NCI-H2196 treated with DMSO at 0.1 percent for 48 hours (cell line): Measurements from ENCODE around the gene RNF113B.

ENCODE experiments used
- DNase-seq: peaks from one replicate; lab custom pipeline; 2025; ENCODE audit not compliant: unreplicated experiment; lab: John Stamatoyannopoulos, UW

Gene RNF113B

DNA sequence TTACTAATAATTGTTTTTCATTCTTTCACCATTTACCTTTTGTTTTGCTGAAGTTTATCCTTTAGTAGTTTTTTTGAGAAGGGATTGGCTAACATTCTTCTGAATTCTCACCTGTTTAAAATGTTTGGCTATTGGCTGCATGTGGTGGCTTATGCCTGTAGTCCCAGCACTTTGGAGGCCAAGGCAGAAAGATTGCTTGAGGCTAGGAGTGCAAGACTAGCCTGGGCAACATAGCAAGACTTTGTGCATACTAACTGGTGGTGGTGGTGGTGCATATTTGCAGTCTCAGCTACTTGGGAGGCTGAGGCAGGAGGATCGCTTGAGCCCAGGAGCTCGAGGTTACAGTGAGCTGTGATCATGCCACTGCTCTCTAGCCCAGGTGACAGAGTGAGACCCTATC, 27.5 kb upstream of the RNF113B start:
- no peak for DNase-seq

DNA sequence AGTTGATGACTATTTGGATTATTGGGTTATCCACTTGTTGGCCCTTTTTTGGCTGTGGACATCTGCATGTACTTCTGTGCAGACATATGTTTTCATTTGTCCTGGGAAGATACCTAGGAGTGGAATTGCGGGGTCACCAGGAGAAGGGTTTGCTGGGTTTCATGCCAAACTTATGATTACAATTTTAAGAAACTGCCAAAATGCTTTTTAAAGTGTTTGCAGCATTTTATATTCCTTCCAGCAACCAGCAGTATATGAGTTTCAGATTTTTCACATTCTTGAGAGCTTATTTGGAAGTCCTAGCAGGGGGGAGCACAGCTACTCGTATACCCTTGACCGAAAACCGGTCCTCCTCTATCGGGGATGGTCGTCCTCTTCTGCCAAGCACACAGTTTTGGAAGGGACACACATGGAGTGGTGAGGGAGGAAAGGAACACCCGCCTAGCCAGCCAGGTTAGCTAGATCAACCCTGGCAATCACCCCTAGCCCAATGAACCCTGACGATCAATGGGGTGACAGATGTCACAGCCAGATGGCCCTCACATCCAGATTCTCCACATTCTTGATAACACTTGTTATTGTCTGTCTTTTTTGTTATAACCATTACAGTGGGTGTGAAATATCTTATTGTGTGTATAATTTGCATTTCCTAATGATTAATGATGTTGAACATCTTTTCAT, 26.7 kb upstream of the RNF113B start:
- DNase-seq: no peak

DNA sequence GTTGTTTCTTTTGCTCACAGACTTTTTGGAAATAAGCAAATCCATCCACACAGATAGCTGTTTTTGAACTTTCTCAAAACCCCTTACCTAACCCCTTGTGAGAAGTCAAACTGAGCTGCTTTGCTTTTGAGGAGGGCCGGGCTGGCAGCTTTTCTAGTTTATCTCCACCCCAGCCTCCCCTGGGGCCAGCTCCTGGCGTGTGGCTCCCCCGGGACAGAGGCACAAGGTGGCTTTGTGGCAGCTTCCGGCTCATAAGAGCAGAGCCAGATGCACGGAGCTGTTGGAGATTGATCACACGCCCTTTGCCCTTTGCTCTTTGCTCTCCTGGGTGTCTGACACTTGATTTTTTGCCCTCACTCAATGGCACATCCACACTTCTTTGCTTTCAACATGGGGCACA, 24.9 kb upstream of the RNF113B start:
- DNase-seq: no peak

DNA sequence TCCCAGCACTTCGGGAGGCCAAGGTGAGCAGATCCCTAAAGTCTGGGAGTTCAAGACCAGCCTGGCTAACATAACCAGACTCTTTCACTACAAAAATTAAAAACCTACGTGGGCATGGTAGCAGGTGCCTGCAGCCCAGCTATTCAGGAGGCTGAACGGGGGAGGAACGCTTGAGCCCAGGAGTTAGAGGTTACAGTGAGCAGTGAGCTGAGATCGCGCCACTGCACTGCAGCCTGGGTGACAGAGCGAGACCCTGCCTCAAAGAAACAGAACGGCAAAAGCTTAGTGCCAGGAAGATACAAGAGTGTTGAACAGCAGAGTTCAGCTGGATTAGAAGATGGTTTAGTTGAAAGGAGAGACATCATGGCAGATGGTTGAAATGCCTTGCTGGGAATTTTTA, 24.1 kb upstream of the RNF113B start:
- DNase-seq: no peak

DNA sequence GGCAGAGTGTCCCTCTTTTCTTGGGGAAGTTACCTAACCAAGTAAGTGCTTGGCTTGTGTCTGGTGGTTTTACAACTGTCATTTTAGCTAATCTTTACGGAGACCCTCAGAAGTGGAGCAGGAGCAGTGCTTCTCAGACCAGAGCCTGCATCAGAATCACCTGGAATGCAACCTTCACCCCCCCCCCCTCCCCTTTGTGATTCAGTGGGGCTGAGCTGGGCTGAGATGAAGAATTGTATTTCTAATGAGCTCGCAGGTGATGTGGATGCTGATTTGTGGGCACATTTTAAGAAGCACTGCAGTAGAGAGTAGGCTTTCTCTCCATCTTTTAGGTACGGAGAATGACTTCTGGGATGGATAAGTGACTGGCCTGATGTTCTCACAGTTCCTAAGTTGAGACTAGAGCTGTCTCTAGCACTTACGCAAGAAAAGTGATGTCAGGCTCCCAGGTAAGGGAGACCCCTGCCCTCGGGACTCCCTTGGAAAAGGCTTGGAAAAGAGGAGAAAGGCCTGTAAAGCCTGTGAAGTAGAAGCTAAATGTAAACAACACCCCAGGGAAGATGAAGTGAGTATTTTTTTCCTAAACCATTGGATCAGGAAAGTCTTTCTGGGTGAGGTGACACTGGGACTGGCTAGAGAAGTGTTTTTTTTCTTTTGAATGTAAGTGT, 23.3 kb upstream of the RNF113B start:
- no peak for DNase-seq

DNA sequence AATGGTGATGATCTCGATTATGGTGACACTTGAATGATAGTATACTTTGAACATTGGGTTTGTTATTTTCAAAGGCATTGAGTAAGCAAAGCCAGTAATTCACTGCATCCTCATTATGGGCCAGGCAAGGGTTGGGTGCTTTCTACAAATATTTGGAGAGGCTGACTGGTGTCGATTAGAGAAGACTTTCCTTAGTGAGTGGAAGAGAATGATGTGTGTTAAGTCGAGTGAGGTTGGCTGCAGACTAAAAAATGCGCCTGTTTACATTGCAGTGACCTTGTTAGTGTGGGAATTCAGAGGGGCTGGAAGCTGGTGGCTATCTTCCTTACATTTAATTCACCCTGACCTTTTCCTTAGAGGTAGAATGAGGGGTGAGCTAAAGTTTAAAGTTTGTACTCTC, 22.4 kb upstream of the RNF113B start:
- no peak for DNase-seq

DNA sequence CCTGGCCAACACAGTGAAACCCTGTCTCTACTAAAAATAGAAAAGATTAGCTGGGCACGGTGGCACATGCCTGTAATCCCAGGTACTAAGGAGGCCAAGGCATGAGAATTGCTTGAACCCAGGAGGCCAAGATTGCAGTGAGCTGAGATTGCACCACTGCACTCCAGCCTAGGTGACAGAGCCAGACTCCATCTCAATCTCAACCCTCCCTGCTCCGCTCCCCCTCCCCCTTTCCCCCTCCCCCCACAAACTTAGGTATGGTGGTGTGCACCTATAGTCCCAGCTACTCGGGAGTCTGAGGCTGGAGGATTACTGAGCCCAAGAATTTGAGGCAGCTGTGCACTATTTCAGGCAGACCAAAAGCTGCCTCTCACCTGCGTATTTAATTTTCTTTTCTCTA, 21.6 kb upstream of the RNF113B start:
- no peak for DNase-seq

DNA sequence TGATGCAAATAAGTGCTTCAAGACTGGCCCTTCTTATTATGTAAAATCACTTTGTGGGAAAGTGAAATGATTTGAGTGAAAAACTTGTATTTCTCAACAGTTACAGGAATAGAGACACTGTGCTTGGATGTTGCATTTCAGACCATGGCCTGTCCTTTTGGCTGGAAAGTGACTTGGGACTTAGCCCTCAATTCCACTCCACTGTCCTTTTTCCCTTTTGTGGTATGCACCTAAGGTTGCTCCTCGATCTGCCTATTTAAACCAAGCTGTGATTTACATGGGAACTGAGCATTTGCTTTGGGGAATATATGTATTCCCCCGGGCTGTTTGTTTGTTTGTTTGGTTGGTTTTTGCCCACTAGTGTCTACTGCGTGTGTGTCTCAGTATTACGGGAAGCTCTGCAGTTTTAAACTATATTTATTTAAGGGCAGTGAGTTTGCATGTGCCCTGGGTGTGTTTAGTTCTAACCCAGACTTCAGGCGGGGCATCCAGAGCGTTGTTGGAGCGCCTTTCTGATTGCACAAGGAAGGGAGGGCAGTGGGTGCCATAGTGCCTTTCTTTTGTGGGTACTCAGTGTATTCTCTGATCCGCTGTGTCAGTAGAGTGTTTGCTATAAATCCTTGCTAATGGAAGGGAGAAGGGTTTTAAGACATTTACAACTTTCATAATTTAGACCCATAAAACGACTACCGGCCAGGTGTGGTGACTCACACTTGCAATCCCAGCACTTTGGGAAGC, 18.2 kb upstream of the RNF113B start:
- DNase-seq: no peak

DNA sequence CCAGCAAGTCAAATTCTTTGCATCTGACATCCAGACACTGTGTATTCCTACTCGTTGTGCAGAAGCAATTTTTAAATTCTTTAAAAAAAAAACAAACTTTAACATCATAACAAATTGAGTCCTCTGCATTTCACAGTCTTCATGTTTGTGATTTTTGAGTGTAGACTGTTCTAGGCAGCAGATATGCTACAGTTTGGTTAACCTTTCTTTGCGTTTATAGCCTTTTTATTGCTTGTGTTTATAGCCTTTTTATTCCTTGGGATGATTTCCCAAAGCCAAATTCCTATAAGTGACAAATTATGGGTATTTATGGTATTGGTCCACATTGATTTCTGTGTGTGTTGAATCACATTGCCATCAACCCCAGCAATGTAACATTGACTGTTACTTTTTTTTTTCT, 14.9 kb upstream of the RNF113B start:
- no peak for DNase-seq

DNA sequence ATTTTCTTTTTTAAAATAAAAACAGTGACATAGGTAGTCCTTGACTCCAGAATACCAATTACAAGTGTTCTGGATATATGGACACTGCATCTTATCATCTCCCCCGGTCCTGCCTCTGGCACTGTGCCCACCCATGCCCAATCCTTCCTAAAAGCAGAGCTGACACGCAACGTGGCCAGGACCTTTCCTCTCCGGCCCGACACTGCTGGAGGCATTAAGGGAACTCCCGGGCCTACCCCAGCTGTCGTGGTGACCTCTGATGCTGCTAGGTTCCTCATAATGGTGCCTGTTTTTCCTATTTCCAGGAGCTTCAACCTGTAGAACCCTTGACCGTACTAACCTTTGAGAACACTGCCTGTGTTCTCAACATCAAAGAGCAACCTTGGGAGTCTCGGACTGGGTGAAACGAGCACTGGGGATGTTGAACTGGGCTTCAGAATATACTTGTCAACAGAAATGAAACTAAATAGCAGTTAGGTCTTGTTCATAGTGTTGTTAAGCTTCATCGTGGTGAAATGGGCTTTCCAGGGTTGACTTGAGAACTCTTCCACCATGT, 13.9 kb upstream of the RNF113B start:
- no peak for DNase-seq

DNA sequence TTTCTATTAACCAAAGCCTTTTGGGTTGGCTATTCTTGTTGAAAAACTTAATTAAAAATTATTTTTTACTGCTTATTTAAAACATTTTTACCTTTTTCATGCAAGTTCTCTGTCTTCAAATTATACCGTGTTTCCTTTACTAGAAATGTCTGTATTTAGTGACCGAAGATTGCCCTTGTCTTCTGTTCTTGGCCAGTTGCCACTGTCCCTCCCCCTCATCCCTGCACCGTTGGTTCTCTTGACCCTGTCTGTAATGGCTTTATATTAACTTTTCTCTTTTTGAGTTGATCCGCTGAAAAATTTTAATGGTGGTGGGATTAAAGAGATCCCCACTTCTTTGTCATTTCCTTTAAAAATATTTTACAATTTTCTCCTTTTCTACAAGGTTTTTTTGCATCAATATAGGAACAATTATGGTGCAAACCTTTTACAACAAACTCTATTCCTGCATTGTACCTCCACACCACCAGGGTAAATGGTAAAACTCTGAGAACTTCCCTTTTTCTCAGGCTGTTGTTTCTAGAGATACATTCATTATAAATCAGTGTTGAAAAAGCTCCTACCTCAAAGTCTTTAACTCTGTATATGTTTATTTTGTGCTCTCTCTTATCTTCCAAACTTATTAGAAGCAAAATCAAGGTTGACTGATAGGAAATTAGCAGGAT, 12.9 kb upstream of the RNF113B start:
- DNase-seq: no peak

DNA sequence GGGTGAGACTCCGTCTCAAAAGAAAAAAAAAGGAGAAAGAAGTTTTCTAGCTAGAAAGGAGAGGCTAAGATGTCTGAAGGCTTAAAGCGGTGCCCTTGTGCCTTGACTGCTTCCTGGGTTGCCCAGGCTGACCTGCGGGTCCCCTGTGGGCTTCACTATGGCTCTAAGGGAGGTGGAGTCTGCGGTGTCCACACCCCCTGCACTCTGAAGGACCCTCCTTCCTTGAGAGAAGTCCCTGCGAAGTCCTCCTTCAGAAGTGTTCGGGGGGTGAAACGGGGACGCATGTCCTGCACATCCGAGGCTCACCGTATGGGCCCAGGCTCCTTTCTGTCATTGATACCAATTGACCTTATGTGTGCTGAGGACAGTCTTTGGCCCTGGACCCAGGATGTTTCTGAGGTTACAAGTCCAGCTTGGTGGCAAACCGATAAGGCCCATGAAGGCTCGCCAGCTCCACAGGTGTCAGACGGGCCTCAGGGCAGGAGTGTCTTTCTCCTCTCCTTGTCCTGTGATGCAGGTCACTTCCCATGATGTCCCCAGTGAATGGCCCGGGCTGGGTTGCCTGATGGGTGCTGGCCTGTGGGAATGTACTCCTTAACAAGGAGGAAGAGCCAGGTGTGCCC, 11.6 kb upstream of the RNF113B start:
- no peak for DNase-seq

DNA sequence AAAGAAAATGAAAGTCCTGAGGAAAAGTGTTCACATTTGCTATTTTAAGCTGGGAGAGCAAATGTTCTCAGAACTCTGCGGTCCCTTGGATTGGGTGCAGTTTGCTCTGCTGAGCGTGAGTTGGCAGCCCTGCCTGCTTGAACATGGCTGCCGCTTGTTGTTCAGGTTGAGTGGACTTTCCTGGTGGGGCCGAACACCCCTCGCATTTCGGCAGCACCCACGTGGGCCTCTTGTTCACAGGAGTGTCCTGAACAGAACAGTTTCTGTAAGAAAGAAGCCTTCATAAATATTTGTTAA, 10.8 kb upstream of the RNF113B start:
- DNase-seq: no peak

DNA sequence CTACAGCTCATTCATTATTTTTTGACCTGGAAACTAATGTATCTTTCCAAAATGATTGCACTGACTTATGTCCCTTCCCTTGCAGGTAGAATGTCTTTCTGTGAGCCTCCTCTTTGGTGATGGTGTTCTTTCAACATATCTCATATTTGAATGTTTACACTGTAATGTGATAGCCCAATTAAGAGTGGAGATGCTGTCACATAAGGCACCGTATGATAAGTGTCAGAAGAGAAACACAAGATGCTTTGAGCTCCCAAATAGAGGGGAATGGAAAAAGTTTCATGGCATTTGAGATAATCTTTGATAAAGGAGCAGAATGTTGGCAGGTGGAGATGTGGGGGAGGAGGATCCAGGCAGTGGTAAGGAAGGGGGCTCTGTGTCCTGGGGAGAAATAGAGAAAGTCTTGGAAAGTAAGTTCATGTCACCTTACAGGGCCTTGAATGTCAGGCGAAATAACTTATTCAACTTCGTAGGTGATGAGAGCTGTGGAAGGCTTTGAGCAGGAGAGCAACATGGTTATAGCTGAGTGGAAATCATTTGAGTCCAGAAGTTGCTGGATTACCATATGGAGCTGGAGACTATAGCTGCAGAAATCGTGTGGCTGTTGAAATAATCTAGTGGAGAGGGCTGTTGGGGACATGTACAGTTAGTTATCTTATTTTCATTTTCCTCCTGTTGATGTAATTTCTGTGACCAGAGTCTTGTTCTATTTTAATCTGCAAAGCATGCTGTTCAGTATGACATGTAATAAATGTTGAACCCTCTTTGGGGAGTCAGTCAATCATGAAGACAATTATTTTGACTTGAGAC, 10.3 kb upstream of the RNF113B start:
- no peak for DNase-seq

DNA sequence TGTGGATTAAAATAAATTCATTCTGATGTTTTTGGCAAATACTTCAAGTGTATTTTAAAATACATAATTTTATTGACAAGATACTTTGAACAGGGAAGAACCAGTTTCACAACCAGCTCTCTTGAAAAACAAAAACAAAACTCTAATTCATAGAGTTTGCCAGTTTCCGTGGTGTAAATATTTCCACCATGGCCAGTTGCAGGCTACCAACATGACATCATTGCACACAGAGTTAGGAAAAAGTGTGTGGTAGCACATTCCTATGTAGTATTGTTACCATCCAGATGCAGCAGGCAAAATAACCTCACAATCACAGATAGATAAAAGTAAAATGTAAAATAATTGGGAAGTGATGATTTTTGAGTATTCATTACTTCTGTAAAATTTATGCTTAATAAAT, 7.7 kb upstream of the RNF113B start:
- no peak for DNase-seq

DNA sequence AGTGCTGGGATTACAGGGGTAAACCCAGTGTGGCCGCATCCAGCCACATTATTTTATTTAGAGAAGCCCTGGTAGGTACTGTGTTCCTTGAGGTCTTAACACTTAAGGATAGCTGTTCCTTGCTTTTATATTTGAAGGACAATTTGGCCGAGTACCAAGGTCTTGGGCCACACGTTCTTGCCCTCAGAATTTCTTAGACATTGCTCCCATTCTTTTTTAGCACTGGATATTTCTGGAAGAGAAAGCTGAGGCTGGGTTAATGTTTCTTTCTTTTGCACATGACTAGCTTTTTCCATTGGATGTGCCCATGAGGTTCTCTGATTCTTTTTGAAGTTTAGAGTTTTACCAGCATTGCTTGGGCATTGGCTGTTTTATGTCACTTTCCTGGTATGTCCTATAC, 5.5 kb upstream of the RNF113B start:
- DNase-seq: no peak

DNA sequence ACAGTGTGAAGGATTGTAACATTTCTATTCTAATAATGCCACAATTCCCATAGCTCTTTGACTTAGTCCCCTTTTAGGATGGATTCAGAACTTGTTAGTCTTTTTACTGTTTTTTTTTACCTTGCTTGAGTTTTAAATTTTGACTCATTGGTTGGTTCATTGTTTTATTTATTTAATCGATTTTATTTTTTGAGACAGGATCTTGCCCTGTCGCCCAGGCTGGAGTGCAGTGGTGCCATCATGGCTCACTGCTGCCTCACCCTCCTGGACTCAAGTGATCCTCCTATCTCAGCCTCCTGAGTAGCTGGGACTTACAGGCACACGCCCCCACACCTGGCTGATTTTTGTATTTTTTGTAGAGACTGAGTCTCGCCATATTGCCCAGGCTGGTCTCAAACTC, 5.1 kb upstream of the RNF113B start:
- DNase-seq: no peak

DNA sequence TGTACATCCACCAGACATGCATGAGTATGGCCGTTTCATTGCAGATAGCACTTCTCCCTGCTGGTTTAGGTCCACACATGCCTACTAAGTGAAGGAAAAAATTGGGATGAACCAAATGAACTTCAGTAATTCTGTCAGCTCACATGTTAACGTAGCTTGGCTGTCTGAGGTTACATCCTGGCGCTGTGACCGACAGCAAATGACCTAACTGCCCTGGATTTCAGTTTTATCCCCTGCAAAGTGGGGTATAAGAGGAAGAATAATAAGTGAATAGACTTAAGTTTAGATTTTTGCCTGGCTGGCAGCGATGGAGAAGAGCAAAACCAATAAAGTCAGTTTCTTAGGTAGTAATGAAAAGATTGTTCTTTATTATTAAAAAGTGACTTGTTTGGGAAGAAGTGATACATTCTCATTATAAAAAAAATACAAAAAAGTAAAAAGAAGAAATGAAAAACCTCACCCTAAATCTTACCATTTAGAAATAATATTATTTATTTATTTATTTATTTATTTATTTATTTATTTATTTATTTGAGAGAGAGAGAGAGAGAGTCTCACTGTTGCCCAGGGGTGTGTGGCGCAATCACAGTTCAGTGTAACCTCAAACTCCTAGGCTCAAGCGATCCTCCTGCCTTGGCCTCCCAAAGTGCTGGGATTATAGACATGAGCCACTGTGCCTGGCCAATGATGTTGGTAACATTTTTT, 4.2 kb upstream of the RNF113B start:
- no peak for DNase-seq

DNA sequence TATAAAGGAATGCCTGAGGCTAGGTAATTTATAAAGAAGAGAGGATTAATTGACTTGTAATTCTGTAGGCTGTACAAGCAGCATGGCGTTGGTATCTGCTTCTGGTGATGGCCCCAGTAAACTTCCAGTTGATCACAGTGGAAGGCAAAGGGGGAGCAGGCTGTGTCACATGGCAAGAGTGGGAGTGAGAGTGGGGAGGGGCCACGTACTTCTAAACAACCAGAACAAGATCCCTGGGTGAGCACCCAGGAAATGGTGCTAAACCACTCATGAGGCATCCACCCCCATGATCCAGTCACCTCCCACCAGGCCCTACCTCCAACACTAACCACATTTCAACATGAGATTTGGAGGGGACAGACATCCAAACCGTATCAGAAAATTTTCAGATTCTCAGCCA, 3.0 kb upstream of the RNF113B start:
- no peak for DNase-seq

DNA sequence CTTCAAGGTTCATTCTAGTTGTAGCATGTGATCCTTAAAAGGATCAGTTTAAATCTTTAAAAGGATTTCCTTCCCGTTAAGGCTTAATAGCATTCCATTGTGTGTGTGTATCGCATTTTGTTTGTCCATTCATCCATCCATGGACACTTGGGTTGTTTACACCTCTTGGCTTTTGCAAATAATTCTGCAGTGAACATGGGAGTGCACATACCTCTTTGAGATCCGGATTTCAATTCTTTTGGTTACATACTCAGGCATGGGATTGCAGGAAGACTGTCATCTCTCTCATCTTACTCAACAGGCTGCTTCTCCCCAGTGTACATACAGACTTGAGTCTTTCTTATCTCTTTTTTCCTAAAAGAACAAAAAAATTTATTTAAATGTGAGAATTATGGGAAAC, 1.2 kb downstream of the RNF113B start:
- DNase-seq: no peak
